ENCODE results near the gene BPHL. TPM values are rescaled to one million over a fixed set of nuclear protein-coding genes. Genes with fewer than 3 reads are reported as not detected.
A peak's percentile ranks its signal among the peaks of the same experiment; 100 is the strongest.

BPHL gene
- polyA plus RNA-seq, 1 donor (not counting 4 experiments of a cell fraction or from before 2014, with no cell fraction given) = 21.9 TPM

DNA sequence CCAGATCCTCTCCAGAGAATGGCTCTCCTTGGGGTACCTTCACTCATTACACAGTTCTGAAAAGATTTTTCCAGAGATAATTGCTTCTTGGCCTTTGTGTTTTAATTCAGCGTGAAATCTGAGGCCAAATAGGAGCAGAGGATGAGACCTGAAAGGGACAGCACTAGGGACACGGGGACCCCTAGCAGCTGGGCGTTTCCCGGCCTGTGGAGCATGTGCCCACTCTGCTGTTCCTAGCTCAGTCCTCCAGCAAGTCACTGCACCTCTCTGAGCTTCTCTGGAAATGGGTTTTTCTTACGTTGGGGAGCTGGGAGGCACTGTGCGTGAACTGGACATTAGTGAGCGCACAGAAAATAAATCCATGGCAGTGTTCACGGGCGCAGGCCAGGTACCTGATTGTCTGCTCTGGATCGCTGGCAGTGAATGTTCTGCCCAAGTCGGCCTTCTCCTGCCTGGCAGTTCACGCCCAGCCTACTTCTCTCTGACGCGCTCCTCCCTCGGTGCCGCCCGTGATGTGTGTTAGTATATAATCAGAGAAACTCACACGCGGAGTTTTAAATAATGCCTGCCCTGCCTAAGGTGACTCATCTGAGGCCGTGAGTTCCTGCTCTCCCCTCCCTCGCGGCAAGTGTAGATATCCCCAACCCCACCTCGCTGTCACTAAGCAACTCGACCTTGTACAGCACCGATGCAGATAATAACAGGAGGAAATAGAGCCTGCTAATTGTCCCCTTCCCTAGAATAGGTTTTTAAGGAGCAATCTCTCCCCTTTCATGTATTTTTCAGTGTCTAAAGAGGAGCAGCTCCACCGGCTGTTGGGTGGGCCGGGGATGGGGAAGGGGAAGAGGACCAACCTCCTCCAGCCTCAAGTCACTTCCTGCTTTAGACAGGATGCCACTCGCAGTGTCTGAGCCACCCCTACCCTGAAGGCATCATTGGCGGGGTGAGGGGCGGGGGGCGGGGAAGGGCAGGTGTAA, 41.6 kb downstream of the BPHL start:
- peak overlapping the region; percentile 57 for H3K9ac ChIP-seq (ENCODE audit: control insufficient read depth, extremely low read depth, insufficient read depth, low read length)
- no peaks in the 10 kb centered on the region for H3K9me1 ChIP-seq (ENCODE audit: control insufficient read depth, extremely low read depth, insufficient read depth, low read length)
- H2AFZ ChIP-seq (ENCODE audit: control insufficient read depth, low read length) = peak overlapping the region; percentile 21
- peak overlapping the region; percentile 22 for H3K27ac ChIP-seq (ENCODE audit: control insufficient read depth, insufficient read depth, low read length)
- peak overlapping the region; percentile 66 for H3K4me2 ChIP-seq (ENCODE audit: control insufficient read depth, extremely low read depth, insufficient read depth, low read depth, low read length)
- H4K20me1 ChIP-seq (ENCODE audit: control insufficient read depth, extremely low read depth, insufficient read depth, low read length) = peaks cover 2% of the 10 kb centered on the region
- dilution Hi-C loops (cut with MboI; ENCODE audit: extremely low pct_ligation_motif_present, low sequenced_read_pairs) = no loop called here
- H3K36me3 ChIP-seq (ENCODE audit: control insufficient read depth in 2 of 2, extremely low read depth in 1 of 2, insufficient read depth in 2 of 2, low read length in 2 of 2) = peaks cover 3 to 7% of the 10 kb centered on the region in 2 experiments
- peak overlapping the region in 1 of 3 experiments; percentile 26 for H3K4me3 ChIP-seq (ENCODE audit: control insufficient read depth in 2 of 3, extremely low read depth in 1 of 3, insufficient read depth in 2 of 3, low read depth in 1 of 3, low read length in 3 of 3)
- DNase-seq (ENCODE audit: low read depth, low spot score) (peak; percentile 49), FAIRE-seq (no peak)
- H3K27me3 ChIP-seq (ENCODE audit: control insufficient read depth, extremely low read depth, insufficient read depth, low read length) = no peaks in the 10 kb centered on the region
- H3K9me3 ChIP-seq (ENCODE audit: control insufficient read depth, low read depth, low read length) = no peaks in the 10 kb centered on the region
- no peak for TF ChIP-seq EZH2 (IDR thresholded peaks at IDR 0.05; ENCODE audit: low read length)
- TF ChIP-seq CTCF (optimal IDR thresholded peaks at IDR 0.05 in 1 of 3, IDR thresholded peaks at IDR 0.05 in 1 of 3, conservative IDR thresholded peaks at IDR 0.05 in 1 of 3; ENCODE audit: extremely low read depth in 1 of 3, insufficient read depth in 2 of 3, low read length in 3 of 3) = no peak
- H3K4me1 ChIP-seq (ENCODE audit: control insufficient read depth, extremely low read depth, insufficient read depth, low read length) = peaks cover 22% of the 10 kb centered on the region
- H3K79me2 ChIP-seq (ENCODE audit: control insufficient read depth, insufficient read depth, low read length) = no peaks in the 10 kb centered on the region

DNA sequence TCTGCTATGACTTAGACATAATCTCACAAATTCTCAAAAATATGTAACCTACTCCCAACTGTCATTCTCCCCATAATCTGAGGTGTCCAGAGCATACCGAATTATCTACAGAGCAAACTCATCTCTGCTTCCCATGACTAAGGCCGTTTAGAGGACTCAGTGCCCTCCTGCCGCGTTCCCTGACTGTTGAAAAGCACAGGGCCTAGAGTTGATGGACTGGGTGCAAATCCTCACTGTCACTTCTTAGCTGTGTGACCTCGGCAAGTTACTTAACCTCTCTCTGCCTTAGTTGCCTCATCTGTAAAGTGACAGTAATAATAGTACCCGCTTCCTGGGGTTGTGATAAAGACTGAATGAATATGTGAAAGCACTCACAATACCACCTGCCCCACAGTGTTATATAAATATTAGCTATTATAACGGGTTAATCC, 43.6 kb downstream of the BPHL start:
- Histone ChIP-seq H3K36me3 (ENCODE audit: control insufficient read depth in 2 of 2, extremely low read depth in 1 of 2, insufficient read depth in 2 of 2, low read length in 2 of 2) (no peaks in the 10 kb centered on the region), H3K27me3 (ENCODE audit: control insufficient read depth, extremely low read depth, insufficient read depth, low read length) (no peaks in the 10 kb centered on the region), H3K79me2 (ENCODE audit: control insufficient read depth, insufficient read depth, low read length) (no peaks in the 10 kb centered on the region), H3K27ac (ENCODE audit: control insufficient read depth, insufficient read depth, low read length) (no peak overlapping the region), H3K4me3 (ENCODE audit: control insufficient read depth in 2 of 3, extremely low read depth in 1 of 3, insufficient read depth in 2 of 3, low read depth in 1 of 3, low read length in 3 of 3) (no peak overlapping the region), H3K9me1 (ENCODE audit: control insufficient read depth, extremely low read depth, insufficient read depth, low read length) (no peaks in the 10 kb centered on the region), H3K4me2 (ENCODE audit: control insufficient read depth, extremely low read depth, insufficient read depth, low read depth, low read length) (no peak overlapping the region), H3K9ac (ENCODE audit: control insufficient read depth, extremely low read depth, insufficient read depth, low read length) (no peak overlapping the region), H3K9me3 (ENCODE audit: control insufficient read depth, low read depth, low read length) (no peaks in the 10 kb centered on the region), H4K20me1 (ENCODE audit: control insufficient read depth, extremely low read depth, insufficient read depth, low read length) (no peaks in the 10 kb centered on the region), H2AFZ (ENCODE audit: control insufficient read depth, low read length) (no peak overlapping the region), H3K4me1 (ENCODE audit: control insufficient read depth, extremely low read depth, insufficient read depth, low read length) (peaks cover 26% of the 10 kb centered on the region)
- FAIRE-seq = no peak
- dilution Hi-C loops (cut with MboI; ENCODE audit: extremely low pct_ligation_motif_present, low sequenced_read_pairs) = no loop called here
- no peak for DNase-seq (ENCODE audit: low read depth, low spot score)
- TF ChIP-seq EZH2 (IDR thresholded peaks at IDR 0.05; ENCODE audit: low read length) = no peak
- no peak for TF ChIP-seq CTCF (optimal IDR thresholded peaks at IDR 0.05 in 1 of 3, IDR thresholded peaks at IDR 0.05 in 1 of 3, conservative IDR thresholded peaks at IDR 0.05 in 1 of 3; ENCODE audit: extremely low read depth in 1 of 3, insufficient read depth in 2 of 3, low read length in 3 of 3)
